Activated naive CD8-positive, alpha-beta T cell treated with anti-CD3 and anti-CD28 coated beads, Interleukin-2, amount 50 U/mL, for 24 hours (primary cell): ENCODE measurements around the gene SIX3.

Experiments used
- ATAC-seq: fragments of 150-1000 bp; cut with Tn5 transposase; one replicate; pipeline ENCODE4 v1.10.0; 2021
- DNase-seq: peaks from one replicate; pipeline ENCODE4 v3.0.0; 2021
- H3K27ac Mint-ChIP-seq: one replicate; pipeline ENCODE4 v1.8.0; 2021; ENCODE audit warnings: mild to moderate bottlenecking, mixed read lengths
- H3K27me3 Mint-ChIP-seq: one replicate; pipeline ENCODE4 v1.8.0; 2021; ENCODE audit warnings: mixed read lengths
- H3K36me3 Mint-ChIP-seq: one replicate; pipeline ENCODE4 v1.8.0; 2021; ENCODE audit warnings: low read depth, mixed read lengths
- H3K4me1 Mint-ChIP-seq: one replicate; pipeline ENCODE4 v1.8.0; 2021; ENCODE audit warnings: mixed read lengths
- H3K4me3 Mint-ChIP-seq: one replicate; pipeline ENCODE4 v1.8.0; 2021; ENCODE audit warnings: mild to moderate bottlenecking, moderate library complexity, mixed read lengths
- H3K9me3 Mint-ChIP-seq: one replicate; pipeline ENCODE4 v1.8.0; 2021; ENCODE audit warnings: mixed read lengths

Gene SIX3

GRCh38 chr2:44954889-44955592 lies 13.5 kb downstream of the SIX3 start:
- no peak for ATAC-seq
- Mint-ChIP-seq H3K4me1 (peaks cover 26% of the 10 kb centered on the region), H3K4me3 (peak overlapping the region; percentile 51), H3K27ac (no peak overlapping the region), H3K9me3 (no peaks in the 10 kb centered on the region), H3K36me3 (no peaks in the 10 kb centered on the region), H3K27me3 (peaks cover 74% of the 10 kb centered on the region)
- DNase-seq, result no peak

GRCh38 chr2:44955593-44956392 lies 14.3 kb downstream of the SIX3 start:
- Mint-ChIP-seq H3K27me3 (peaks cover 66% of the 10 kb centered on the region), H3K27ac (no peak overlapping the region), H3K36me3 (no peaks in the 10 kb centered on the region), H3K9me3 (no peaks in the 10 kb centered on the region), H3K4me1 (peaks cover 23% of the 10 kb centered on the region), H3K4me3 (peak overlapping the region; percentile 51)
- peak; percentile 88 for DNase-seq
- ATAC-seq, result peak; percentile 79

GRCh38 chr2:44956843-44957242 lies 15.3 kb downstream of the SIX3 start:
- Mint-ChIP-seq H3K27ac (no peak overlapping the region), H3K36me3 (no peaks in the 10 kb centered on the region), H3K27me3 (peaks cover 62% of the 10 kb centered on the region), H3K4me1 (peaks cover 21% of the 10 kb centered on the region), H3K4me3 (no peak overlapping the region), H3K9me3 (no peaks in the 10 kb centered on the region)
- DNase-seq, result no peak
- no peak for ATAC-seq

GRCh38 chr2:44957656-44958327 lies 16.3 kb downstream of the SIX3 start:
- H3K27me3 Mint-ChIP-seq, result peaks cover 56% of the 10 kb centered on the region
- DNase-seq (no peak), ATAC-seq (no peak)
- no peaks in the 10 kb centered on the region for H3K9me3 Mint-ChIP-seq
- no peak overlapping the region for H3K27ac Mint-ChIP-seq
- H3K4me1 Mint-ChIP-seq, result peaks cover 16% of the 10 kb centered on the region
- H3K36me3 Mint-ChIP-seq, result no peaks in the 10 kb centered on the region
- no peak overlapping the region for H3K4me3 Mint-ChIP-seq

GRCh38 chr2:44959855-44960254 lies 18.4 kb downstream of the SIX3 start:
- ATAC-seq, result no peak
- no peaks in the 10 kb centered on the region for H3K36me3 Mint-ChIP-seq
- no peak for DNase-seq
- H3K4me3 Mint-ChIP-seq, result no peak overlapping the region
- no peaks in the 10 kb centered on the region for H3K9me3 Mint-ChIP-seq
- no peak overlapping the region for H3K27ac Mint-ChIP-seq
- H3K4me1 Mint-ChIP-seq, result peaks cover 5% of the 10 kb centered on the region
- H3K27me3 Mint-ChIP-seq, result peaks cover 41% of the 10 kb centered on the region

- Mint-ChIP-seq H3K36me3 (no peaks in the 10 kb centered on the region), H3K27me3 (peaks cover 38% of the 10 kb centered on the region), H3K4me3 (no peak overlapping the region), H3K9me3 (no peaks in the 10 kb centered on the region), H3K27ac (no peak overlapping the region), H3K4me1 (no peaks in the 10 kb centered on the region)
- DNase-seq, result no peak
- ATAC-seq, result no peak
Measured at GRCh38 chr2:44960871-44961270, 19.4 kb downstream of the SIX3 start.

GRCh38 chr2:44962176-44962695 lies 20.7 kb downstream of the SIX3 start:
- no peak for DNase-seq
- no peaks in the 10 kb centered on the region for H3K9me3 Mint-ChIP-seq
- no peaks in the 10 kb centered on the region for H3K4me1 Mint-ChIP-seq
- no peak overlapping the region for H3K27ac Mint-ChIP-seq
- peaks cover 28% of the 10 kb centered on the region for H3K27me3 Mint-ChIP-seq
- H3K36me3 Mint-ChIP-seq, result no peaks in the 10 kb centered on the region
- H3K4me3 Mint-ChIP-seq, result no peak overlapping the region
- peak; percentile 24 for ATAC-seq

- ATAC-seq (no peak), DNase-seq (peak; percentile 17)
- H3K27me3 Mint-ChIP-seq, result peaks cover 17% of the 10 kb centered on the region
- H3K9me3 Mint-ChIP-seq, result no peaks in the 10 kb centered on the region
- H3K4me1 Mint-ChIP-seq, result no peaks in the 10 kb centered on the region
- H3K36me3 Mint-ChIP-seq, result no peaks in the 10 kb centered on the region
- H3K4me3 Mint-ChIP-seq, result no peak overlapping the region
- H3K27ac Mint-ChIP-seq, result no peak overlapping the region
Measured at GRCh38 chr2:44964752-44965236, 23.3 kb downstream of the SIX3 start.

GRCh38 chr2:44965684-44966083 lies 24.2 kb downstream of the SIX3 start:
- Mint-ChIP-seq H3K27ac (no peak overlapping the region), H3K9me3 (no peaks in the 10 kb centered on the region), H3K4me1 (no peaks in the 10 kb centered on the region), H3K27me3 (peaks cover 16% of the 10 kb centered on the region), H3K36me3 (no peaks in the 10 kb centered on the region), H3K4me3 (no peak overlapping the region)
- ATAC-seq (no peak), DNase-seq (no peak)

GRCh38 chr2:44967056-44967455 lies 25.6 kb downstream of the SIX3 start:
- H3K4me3 Mint-ChIP-seq, result no peak overlapping the region
- H3K9me3 Mint-ChIP-seq, result no peaks in the 10 kb centered on the region
- H3K4me1 Mint-ChIP-seq, result no peaks in the 10 kb centered on the region
- DNase-seq, result no peak
- no peak overlapping the region for H3K27ac Mint-ChIP-seq
- H3K27me3 Mint-ChIP-seq, result peaks cover 11% of the 10 kb centered on the region
- H3K36me3 Mint-ChIP-seq, result no peaks in the 10 kb centered on the region
- ATAC-seq, result no peak

GRCh38 chr2:44967727-44968432 lies 26.4 kb downstream of the SIX3 start:
- Mint-ChIP-seq H3K4me1 (no peaks in the 10 kb centered on the region), H3K27me3 (peaks cover 11% of the 10 kb centered on the region), H3K27ac (no peak overlapping the region), H3K9me3 (no peaks in the 10 kb centered on the region), H3K36me3 (no peaks in the 10 kb centered on the region), H3K4me3 (no peak overlapping the region)
- ATAC-seq, result no peak
- DNase-seq, result no peak

GRCh38 chr2:44969936-44970335 lies 28.4 kb downstream of the SIX3 start:
- no peaks in the 10 kb centered on the region for H3K9me3 Mint-ChIP-seq
- DNase-seq (no peak), ATAC-seq (no peak)
- H3K27me3 Mint-ChIP-seq, result peaks cover 6% of the 10 kb centered on the region
- no peak overlapping the region for H3K4me3 Mint-ChIP-seq
- H3K27ac Mint-ChIP-seq, result no peak overlapping the region
- H3K36me3 Mint-ChIP-seq, result no peaks in the 10 kb centered on the region
- H3K4me1 Mint-ChIP-seq, result no peaks in the 10 kb centered on the region

GRCh38 chr2:44970846-44971450 lies 29.4 kb downstream of the SIX3 start:
- Mint-ChIP-seq H3K4me3 (no peak overlapping the region), H3K27me3 (peaks cover 2% of the 10 kb centered on the region), H3K27ac (no peak overlapping the region), H3K9me3 (no peaks in the 10 kb centered on the region), H3K36me3 (no peaks in the 10 kb centered on the region), H3K4me1 (no peaks in the 10 kb centered on the region)
- ATAC-seq (no peak), DNase-seq (no peak)
